Nephron (organoid): ENCODE results near the gene GRIK2.

Experiments
- H3K27ac Mint-ChIP-seq, 3 experiments: 2 replicates each; pipeline ENCODE4 v1.8.0; 2020; ENCODE audit warnings: mixed read lengths in 3 of 3, mild to moderate bottlenecking in 2 of 3, moderate library complexity in 1 of 3
- H3K27me3 Mint-ChIP-seq: 2 replicates; pipeline ENCODE4 v1.8.0; 2021; ENCODE audit warnings: low read depth, mild to moderate bottlenecking, moderate library complexity, mixed read lengths
- H3K36me3 Mint-ChIP-seq: 2 replicates; pipeline ENCODE4 v1.8.0; 2020; ENCODE audit warnings: low read depth, mixed read lengths
- H3K4me1 Mint-ChIP-seq: 2 replicates; pipeline ENCODE4 v1.8.0; 2020; ENCODE audit warnings: mixed read lengths
- H3K4me3 Mint-ChIP-seq, 3 experiments: 2 replicates each; pipeline ENCODE4 v1.8.0; 2020; ENCODE audit warnings: mild to moderate bottlenecking in 3 of 3, mixed read lengths in 3 of 3, moderate library complexity in 2 of 3
- H3K9me3 Mint-ChIP-seq: 2 replicates; pipeline ENCODE4 v1.8.0; 2020; ENCODE audit warnings: mixed read lengths
- TF ChIP-seq, protein P1 (sequence below), 3 experiments: fragments of 200-600 bp; sonication (generic); IDR thresholded peaks; one replicate each; pipeline ENCODE4 v1.5.0; 2021; ENCODE audit warnings: antibody characterized with exemption in 3 of 3; ENCODE audit not compliant: unreplicated experiment in 3 of 3

The GRIK2 gene

DNA sequence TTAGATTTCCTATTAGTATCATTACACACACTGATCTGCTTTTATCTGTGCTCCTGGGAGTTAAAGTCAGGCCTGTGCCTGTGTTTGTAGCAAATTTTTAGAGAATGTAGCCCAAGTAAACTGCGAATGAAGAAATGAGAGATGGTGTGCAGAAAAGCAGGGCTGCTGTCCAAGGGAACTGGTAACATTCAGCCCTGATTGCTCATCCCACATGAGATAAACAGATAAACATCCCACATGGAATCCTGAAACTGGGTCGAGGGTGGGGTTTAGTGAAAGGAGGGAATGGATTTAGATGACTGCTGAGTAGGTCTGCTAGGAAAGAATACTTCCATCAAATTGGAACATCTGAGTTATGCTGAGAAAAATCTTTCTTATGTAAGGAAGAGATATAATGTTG, 69.1 kb downstream of the GRIK2 start:
- H3K36me3 Mint-ChIP-seq = peaks cover 4% of the 10 kb centered on the region
- TF ChIP-seq, protein P1, sequence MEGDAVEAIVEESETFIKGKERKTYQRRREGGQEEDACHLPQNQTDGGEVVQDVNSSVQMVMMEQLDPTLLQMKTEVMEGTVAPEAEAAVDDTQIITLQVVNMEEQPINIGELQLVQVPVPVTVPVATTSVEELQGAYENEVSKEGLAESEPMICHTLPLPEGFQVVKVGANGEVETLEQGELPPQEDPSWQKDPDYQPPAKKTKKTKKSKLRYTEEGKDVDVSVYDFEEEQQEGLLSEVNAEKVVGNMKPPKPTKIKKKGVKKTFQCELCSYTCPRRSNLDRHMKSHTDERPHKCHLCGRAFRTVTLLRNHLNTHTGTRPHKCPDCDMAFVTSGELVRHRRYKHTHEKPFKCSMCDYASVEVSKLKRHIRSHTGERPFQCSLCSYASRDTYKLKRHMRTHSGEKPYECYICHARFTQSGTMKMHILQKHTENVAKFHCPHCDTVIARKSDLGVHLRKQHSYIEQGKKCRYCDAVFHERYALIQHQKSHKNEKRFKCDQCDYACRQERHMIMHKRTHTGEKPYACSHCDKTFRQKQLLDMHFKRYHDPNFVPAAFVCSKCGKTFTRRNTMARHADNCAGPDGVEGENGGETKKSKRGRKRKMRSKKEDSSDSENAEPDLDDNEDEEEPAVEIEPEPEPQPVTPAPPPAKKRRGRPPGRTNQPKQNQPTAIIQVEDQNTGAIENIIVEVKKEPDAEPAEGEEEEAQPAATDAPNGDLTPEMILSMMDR (IDR thresholded peaks at IDR 0.05; ENCODE audit: unreplicated experiment in 3 of 3) = no peak
- H3K4me1 Mint-ChIP-seq = no peaks in the 10 kb centered on the region
- no peaks in the 10 kb centered on the region for H3K27me3 Mint-ChIP-seq
- H3K9me3 Mint-ChIP-seq = no peaks in the 10 kb centered on the region
- no peak overlapping the region for H3K4me3 Mint-ChIP-seq
- no peak overlapping the region for H3K27ac Mint-ChIP-seq

DNA sequence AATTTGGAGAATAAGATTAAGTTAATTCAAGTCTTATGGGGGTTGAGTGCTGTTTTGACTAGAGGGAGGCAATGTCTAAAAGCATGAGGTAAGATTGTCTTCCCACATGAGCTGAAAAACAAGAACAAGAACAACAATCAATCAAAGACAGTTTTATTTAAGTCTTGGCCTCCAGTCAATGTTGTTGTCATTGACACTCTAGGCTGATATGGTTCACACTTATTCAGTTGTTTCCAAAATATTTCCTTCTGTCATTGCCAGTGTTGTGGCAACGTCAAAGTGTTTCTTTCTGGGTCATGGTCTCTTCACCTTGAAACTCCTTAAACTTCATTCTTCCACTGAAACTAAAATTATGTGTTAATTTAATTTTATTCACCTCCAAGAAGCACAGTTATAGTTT, 72.4 kb downstream of the GRIK2 start:
- TF ChIP-seq, protein P1 (IDR thresholded peaks at IDR 0.05; ENCODE audit: unreplicated experiment in 3 of 3) = no peak
- Mint-ChIP-seq H3K27me3 (no peaks in the 10 kb centered on the region), H3K4me1 (no peaks in the 10 kb centered on the region), H3K4me3 (no peak overlapping the region), H3K27ac (no peak overlapping the region), H3K36me3 (no peaks in the 10 kb centered on the region), H3K9me3 (no peaks in the 10 kb centered on the region)

DNA sequence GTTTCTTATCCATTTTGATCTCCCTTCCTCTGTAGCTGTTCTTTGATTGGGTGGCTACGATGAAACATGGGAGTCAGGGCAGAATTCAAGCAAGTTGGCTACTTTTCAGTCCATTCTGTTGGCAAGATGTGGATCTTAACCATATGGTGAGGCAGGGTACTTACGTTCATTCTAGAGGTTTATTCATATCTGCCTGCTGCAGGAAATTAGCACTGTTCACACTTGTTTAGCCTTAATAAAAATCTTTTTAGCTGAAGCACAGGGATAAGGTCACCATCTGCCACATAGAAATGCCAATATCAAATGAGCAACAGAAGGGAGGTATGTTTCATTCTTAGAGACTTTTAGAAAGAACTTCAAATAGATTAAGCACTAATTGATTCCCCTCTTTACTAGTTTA, 83.9 kb downstream of the GRIK2 start:
- Mint-ChIP-seq H3K4me1 (no peaks in the 10 kb centered on the region), H3K4me3 (no peak overlapping the region), H3K27ac (no peak overlapping the region), H3K9me3 (no peaks in the 10 kb centered on the region), H3K27me3 (no peaks in the 10 kb centered on the region), H3K36me3 (no peaks in the 10 kb centered on the region)
- TF ChIP-seq, protein P1 (IDR thresholded peaks at IDR 0.05; ENCODE audit: unreplicated experiment in 3 of 3) = no peak

DNA sequence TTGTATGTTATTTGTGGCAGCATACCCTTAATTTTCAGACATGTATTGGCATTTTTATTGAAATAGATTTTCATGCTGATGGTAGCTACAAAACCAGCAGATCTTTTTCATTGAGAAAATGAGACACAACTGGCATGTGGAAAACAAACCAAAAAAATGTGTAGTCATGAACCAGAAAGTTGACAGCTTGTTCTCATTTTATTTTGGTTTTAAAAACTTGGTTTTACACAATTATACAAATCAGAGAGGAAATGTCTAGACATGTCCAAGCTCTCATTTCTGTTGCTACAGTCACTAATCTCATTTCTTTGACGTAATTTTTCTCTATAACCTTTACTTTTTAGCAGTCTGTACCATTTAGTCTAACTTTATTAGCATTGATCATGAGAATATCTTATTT, 85.4 kb downstream of the GRIK2 start:
- Mint-ChIP-seq H3K4me1 (no peaks in the 10 kb centered on the region), H3K27me3 (no peaks in the 10 kb centered on the region), H3K9me3 (no peaks in the 10 kb centered on the region), H3K27ac (no peak overlapping the region), H3K36me3 (no peaks in the 10 kb centered on the region), H3K4me3 (no peak overlapping the region)
- TF ChIP-seq, protein P1 (IDR thresholded peaks at IDR 0.05; ENCODE audit: unreplicated experiment in 3 of 3) = no peak

DNA sequence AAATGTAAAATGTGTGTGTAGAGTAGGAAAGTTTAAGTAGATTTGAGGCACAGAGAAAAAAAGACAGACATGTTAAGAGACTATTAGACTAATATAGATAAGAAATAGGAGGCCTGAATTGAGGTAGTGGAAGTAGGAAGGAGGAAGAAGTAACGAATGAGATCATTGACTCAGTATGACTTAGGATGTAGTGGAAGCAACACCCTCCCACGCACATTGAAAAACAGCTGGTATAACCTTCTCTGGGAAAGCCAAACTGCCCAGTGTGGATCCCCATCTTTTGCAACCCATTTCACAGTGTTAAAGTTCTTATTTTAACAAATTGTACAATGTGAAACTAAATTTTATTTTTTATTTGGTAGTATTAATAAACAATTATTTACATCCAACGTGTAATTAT, 89.1 kb downstream of the GRIK2 start:
- Mint-ChIP-seq H3K27me3 (no peaks in the 10 kb centered on the region), H3K9me3 (no peaks in the 10 kb centered on the region), H3K36me3 (no peaks in the 10 kb centered on the region), H3K4me3 (no peak overlapping the region), H3K4me1 (peaks cover 5% of the 10 kb centered on the region), H3K27ac (no peak overlapping the region)
- TF ChIP-seq, protein P1 (IDR thresholded peaks at IDR 0.05; ENCODE audit: unreplicated experiment in 3 of 3) = no peak

DNA sequence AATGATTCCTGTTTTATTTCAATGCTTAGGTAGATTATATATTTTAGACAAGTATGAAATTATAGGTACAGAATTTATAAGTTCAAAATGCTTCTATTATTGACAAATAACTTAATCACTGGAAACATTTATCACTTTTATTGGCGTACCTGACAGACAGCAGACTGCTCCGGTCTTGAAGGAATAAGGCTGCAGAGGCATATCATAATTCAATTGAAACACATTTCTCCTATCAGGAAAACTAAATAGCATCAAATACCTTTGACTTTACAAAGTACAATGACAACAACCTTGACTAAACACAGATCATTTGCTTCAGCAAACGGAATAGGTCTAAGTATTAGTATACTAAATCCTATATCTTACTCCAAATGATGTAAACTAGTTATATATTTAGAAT, 91.3 kb downstream of the GRIK2 start:
- Mint-ChIP-seq H3K27me3 (no peaks in the 10 kb centered on the region), H3K9me3 (no peaks in the 10 kb centered on the region), H3K27ac (peak overlapping the region in 1 of 3 experiments; percentile 49), H3K4me3 (no peak overlapping the region), H3K4me1 (peaks cover 5% of the 10 kb centered on the region), H3K36me3 (no peaks in the 10 kb centered on the region)
- TF ChIP-seq, protein P1 (IDR thresholded peaks at IDR 0.05; ENCODE audit: unreplicated experiment in 3 of 3) = no peak
